GM18517 (cell line): ENCODE data around the gene ZHX3.

ENCODE experiments used
- ATAC-seq: cut with Tn5 transposase; IDR thresholded peaks from one replicate; pipeline ENCODE4 v1.9.1; 2021; ENCODE audit warnings: mild to moderate bottlenecking, moderate library complexity; ENCODE audit not compliant: unreplicated experiment

The ZHX3 gene

GRCh38 chr20:41196653-41197225 is 120.8 kb downstream of the ZHX3 start:
- ATAC-seq = no peak

GRCh38 chr20:41192575-41192974 is 125.0 kb downstream of the ZHX3 start:
- ATAC-seq = no peak

GRCh38 chr20:41191562-41192500 is 125.7 kb downstream of the ZHX3 start:
- ATAC-seq = no peak

- ATAC-seq = no peak
Measured at GRCh38 chr20:41187668-41188067, 129.9 kb downstream of the ZHX3 start.

- ATAC-seq = no peak
Measured at GRCh38 chr20:41185013-41185757, 132.3 kb downstream of the ZHX3 start.

- no peak for ATAC-seq
Measured at GRCh38 chr20:41183831-41184230, 133.7 kb downstream of the ZHX3 start.

- ATAC-seq = no peak
Measured at GRCh38 chr20:41183391-41183790, 134.1 kb downstream of the ZHX3 start.

GRCh38 chr20:41182296-41183212 is 135.0 kb downstream of the ZHX3 start:
- ATAC-seq = no peak

- ATAC-seq = no peak
Measured at GRCh38 chr20:41181567-41181966, 136.0 kb downstream of the ZHX3 start.

GRCh38 chr20:41180599-41181333 is 136.8 kb downstream of the ZHX3 start:
- ATAC-seq = no peak

GRCh38 chr20:41179961-41180360 is 137.6 kb downstream of the ZHX3 start:
- no peak for ATAC-seq

- ATAC-seq = no peak
Measured at GRCh38 chr20:41178904-41179432, 138.6 kb downstream of the ZHX3 start.

GRCh38 chr20:41178495-41178894 is 139.0 kb downstream of the ZHX3 start:
- no peak for ATAC-seq

GRCh38 chr20:41177636-41178035 is 139.9 kb downstream of the ZHX3 start:
- ATAC-seq = no peak

- ATAC-seq = no peak
Measured at GRCh38 chr20:41176711-41177552, 140.6 kb downstream of the ZHX3 start.

GRCh38 chr20:41175727-41176330 is 141.7 kb downstream of the ZHX3 start:
- no peak for ATAC-seq

GRCh38 chr20:41175201-41175651 is 142.3 kb downstream of the ZHX3 start:
- ATAC-seq = no peak

GRCh38 chr20:41174782-41175181 is 142.7 kb downstream of the ZHX3 start:
- no peak for ATAC-seq
